GM12891 (cell line): ENCODE results near the gene TMEM184A.

Experiments used
- PAX5 ChIP-seq: IDR thresholded peaks from 2 replicates; pipeline ENCODE4 v1.6.1; 2011; ENCODE audit warnings: low read length, moderate library complexity, mild to moderate bottlenecking; ENCODE audit not compliant: insufficient read depth, severe bottlenecking
- POLR2A ChIP-seq: IDR thresholded peaks from 2 replicates; pipeline ENCODE4 v1.6.1; 2011; ENCODE audit warnings: low read depth, low read length, control low read depth
- POLR2AphosphoS5 ChIP-seq: IDR thresholded peaks from 2 replicates; pipeline ENCODE4 v1.6.1; 2011; ENCODE audit warnings: low read depth, low read length, control low read depth
- POU2F2 ChIP-seq: IDR thresholded peaks from 2 replicates; pipeline ENCODE4 v1.6.1; 2011; ENCODE audit warnings: low read depth, mild to moderate bottlenecking, control low read depth, low read length, moderate library complexity
- SPI1 ChIP-seq: IDR thresholded peaks from 2 replicates; pipeline ENCODE4 v1.6.1; 2011; ENCODE audit warnings: low read depth, low read length, control low read depth
- TAF1 ChIP-seq: IDR thresholded peaks from 2 replicates; pipeline ENCODE4 v1.6.1; 2011; ENCODE audit warnings: low read depth, low read length, control low read depth

- TF ChIP-seq POLR2AphosphoS5 (no peak), POLR2A (no peak), SPI1 (no peak), TAF1 (no peak), PAX5 (no peak), POU2F2 (no peak)
Measured at GRCh38 chr7:1599640-1600395, 43.8 kb upstream of the TMEM184A start.
